ENCODE results near the gene PAEP. TPM values are rescaled to one million over a fixed set of nuclear protein-coding genes. Genes with fewer than 3 reads are reported as not detected.

PAEP gene
- total and polyA plus RNA-seq, 3 donors from 2014 or later, result 2.5 TPM; not detected in 2

DNA sequence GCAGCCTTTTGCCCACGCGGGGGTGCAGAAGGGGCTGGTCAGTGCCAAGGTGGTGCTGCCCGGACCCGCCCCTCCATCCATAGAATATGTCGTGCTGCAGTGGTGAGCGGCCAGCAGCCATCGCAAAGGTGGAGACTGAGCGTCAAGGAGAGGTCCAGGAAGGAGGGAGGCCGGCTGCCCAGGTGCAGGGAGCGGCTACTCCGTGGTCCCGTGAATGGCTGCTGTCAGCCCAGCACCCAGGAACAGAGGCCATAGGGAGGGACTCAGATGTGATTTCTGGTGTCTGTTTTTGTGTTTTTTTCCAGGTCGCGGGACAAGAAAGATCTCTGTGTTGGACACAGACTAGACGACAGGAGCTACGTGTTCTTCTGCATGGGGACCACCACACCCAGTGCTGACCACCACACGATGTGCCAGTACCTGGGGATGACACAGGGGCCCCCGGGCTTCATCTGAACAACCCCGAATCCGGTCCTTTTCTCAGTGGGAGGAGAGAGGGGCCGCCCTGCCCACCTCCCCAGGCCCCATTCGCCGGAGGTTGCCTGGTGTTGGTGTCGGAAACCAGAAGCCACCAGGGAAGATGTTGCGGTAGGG lies 29.0 kb downstream of the PAEP start:
- intact Hi-C loops (cut with DNase I; ENCODE audit: low total_unique reads), result no loop called here
- H3K36me3 ChIP-seq (ENCODE audit: low read depth, missing control alignments), result no peaks in the 10 kb centered on the region
- no peaks in the 10 kb centered on the region for H3K9me3 ChIP-seq
- H3K27ac ChIP-seq, result no peak overlapping the region
- H3K4me3 ChIP-seq, result no peak overlapping the region
- WGBS, 2 donors, result 83 to 88% methylated on average over 24 to 25 of the region's 25 CpGs
- DNase-seq, result peak; percentile 4
- no peaks in the 10 kb centered on the region for H3K27me3 ChIP-seq
- TF ChIP-seq POLR2A (IDR thresholded peaks at IDR 0.05), result no peak
- TF ChIP-seq, protein P1, sequence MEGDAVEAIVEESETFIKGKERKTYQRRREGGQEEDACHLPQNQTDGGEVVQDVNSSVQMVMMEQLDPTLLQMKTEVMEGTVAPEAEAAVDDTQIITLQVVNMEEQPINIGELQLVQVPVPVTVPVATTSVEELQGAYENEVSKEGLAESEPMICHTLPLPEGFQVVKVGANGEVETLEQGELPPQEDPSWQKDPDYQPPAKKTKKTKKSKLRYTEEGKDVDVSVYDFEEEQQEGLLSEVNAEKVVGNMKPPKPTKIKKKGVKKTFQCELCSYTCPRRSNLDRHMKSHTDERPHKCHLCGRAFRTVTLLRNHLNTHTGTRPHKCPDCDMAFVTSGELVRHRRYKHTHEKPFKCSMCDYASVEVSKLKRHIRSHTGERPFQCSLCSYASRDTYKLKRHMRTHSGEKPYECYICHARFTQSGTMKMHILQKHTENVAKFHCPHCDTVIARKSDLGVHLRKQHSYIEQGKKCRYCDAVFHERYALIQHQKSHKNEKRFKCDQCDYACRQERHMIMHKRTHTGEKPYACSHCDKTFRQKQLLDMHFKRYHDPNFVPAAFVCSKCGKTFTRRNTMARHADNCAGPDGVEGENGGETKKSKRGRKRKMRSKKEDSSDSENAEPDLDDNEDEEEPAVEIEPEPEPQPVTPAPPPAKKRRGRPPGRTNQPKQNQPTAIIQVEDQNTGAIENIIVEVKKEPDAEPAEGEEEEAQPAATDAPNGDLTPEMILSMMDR (IDR thresholded peaks at IDR 0.05), result no peak
- H3K4me1 ChIP-seq, result no peaks in the 10 kb centered on the region

DNA sequence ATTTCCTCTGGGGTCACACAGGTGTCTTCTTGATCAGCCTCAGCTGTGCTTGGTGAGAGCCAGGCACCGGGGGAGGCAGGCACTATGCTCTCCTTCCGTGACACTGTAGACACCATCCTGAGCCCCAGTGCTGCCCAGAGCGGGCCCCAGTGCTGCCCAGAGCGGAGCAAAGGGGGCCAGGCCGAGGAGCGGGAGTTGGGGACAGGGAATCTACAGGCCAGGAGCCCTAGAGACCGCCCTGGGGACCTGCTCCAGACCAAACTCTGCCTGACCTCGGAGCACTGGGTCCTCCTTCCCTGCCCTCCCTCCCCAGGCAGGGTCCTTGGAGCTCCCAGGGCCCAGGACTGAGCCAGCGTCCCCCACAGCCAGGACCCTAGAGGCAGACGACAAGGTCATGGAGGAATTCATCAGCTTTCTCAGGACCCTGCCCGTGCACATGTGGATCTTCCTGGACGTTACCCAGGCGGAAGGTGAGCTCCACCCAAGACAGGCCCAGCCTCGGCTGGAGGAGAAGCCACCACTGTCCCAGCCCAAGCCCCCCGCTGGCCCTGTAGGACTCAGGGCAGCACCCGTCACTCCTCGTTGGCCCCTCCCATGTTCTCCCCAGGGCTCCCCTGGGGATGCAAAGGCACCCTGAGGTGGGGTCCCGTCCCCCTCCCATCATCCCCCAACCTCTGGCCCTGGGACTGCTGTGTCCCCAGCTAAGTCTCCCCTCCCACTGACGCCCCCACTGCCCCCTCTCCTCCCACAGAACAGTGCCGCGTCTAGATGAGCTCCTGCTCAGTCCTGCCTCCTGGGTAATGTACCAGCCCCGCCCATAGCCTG lies 30.2 kb downstream of the PAEP start:
- Histone ChIP-seq H3K27ac (no peak overlapping the region), H3K36me3 (ENCODE audit: low read depth, missing control alignments) (no peaks in the 10 kb centered on the region), H3K9me3 (no peaks in the 10 kb centered on the region), H3K4me3 (no peak overlapping the region), H3K4me1 (no peaks in the 10 kb centered on the region), H3K27me3 (no peaks in the 10 kb centered on the region)
- intact Hi-C loops (cut with DNase I; ENCODE audit: low total_unique reads), result no loop called here
- WGBS, 2 donors, result 68 to 88% methylated on average over 5 to 22 of the region's 22 CpGs
- DNase-seq, result peak; percentile 9
- no peak for TF ChIP-seq POLR2A (IDR thresholded peaks at IDR 0.05)
- TF ChIP-seq, protein P1 (IDR thresholded peaks at IDR 0.05), result no peak

DNA sequence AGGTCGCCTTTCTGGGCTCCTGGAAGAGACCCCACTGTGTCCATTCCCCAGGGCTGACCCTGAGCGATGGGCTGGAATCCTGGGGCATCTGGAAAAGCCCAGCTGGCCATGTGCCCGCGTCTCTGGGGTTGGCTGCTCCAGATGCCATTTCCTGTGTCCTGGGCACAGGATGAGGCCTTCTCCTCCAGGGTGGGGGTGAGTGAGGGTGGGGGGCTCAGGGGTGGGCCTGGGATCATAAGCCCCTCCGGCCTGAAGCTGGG lies 30.7 kb downstream of the PAEP start:
- intact Hi-C loops (cut with DNase I; ENCODE audit: low total_unique reads), result no loop called here
- no peak overlapping the region for H3K27ac ChIP-seq
- H3K36me3 ChIP-seq (ENCODE audit: low read depth, missing control alignments), result no peaks in the 10 kb centered on the region
- no peaks in the 10 kb centered on the region for H3K27me3 ChIP-seq
- H3K4me3 ChIP-seq, result no peak overlapping the region
- H3K4me1 ChIP-seq, result no peaks in the 10 kb centered on the region
- 91 to 100% methylated on average over 1 to 5 of the region's 5 CpGs for WGBS, 2 donors
- H3K9me3 ChIP-seq, result no peaks in the 10 kb centered on the region
- TF ChIP-seq POLR2A (IDR thresholded peaks at IDR 0.05), result no peak
- TF ChIP-seq, protein P1 (IDR thresholded peaks at IDR 0.05), result no peak
- no peak for DNase-seq

DNA sequence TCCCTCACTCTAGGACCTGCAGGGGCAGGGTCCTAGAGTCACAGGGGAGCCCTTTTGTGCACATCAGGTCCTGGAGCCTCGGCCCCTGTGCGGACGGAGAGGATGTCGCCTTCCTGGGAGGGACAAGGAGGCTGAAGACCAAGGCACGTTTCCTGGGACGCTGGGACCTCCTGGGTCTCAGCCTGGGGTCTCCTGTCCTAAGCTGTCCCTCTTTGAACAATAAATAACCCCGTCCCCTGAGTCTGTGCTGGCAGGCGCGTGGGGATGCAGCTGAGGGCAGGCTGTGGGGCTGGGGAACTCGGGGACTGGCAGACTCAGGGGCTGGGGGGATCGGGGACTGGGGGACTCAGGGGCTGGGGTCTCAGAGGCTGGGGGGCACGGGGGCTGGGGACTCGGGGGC lies 31.1 kb downstream of the PAEP start:
- Histone ChIP-seq H3K4me1 (no peaks in the 10 kb centered on the region), H3K27ac (no peak overlapping the region), H3K27me3 (no peaks in the 10 kb centered on the region), H3K36me3 (ENCODE audit: low read depth, missing control alignments) (no peaks in the 10 kb centered on the region), H3K9me3 (no peaks in the 10 kb centered on the region), H3K4me3 (no peak overlapping the region)
- intact Hi-C loops (cut with DNase I; ENCODE audit: low total_unique reads), result no loop called here
- WGBS, 2 donors, result 88 to 89% methylated on average over 7 to 9 of the region's 13 CpGs
- TF ChIP-seq, protein P1 (IDR thresholded peaks at IDR 0.05), result no peak
- no peak for TF ChIP-seq POLR2A (IDR thresholded peaks at IDR 0.05)
- peak; percentile 8 for DNase-seq

DNA sequence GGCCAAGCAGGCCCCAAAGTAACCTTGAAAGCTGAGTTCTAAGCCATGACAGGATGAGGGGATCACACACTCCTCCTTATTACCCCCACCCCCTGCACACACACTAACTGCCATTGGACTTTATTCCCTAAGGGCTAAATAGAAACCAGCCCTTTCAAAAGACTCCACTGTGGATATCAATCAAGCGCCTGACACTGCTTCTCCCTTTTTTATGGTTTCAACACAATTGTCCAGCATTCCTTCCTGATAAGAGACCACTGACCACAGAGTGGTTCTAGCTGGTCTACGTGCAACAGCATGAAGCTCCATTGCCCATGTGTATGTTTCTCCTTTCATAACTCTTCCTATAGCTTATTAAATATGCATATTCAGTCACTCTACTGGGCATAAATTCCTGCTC lies 34.7 kb downstream of the PAEP start:
- Histone ChIP-seq H3K9me3 (no peaks in the 10 kb centered on the region), H3K36me3 (ENCODE audit: low read depth, missing control alignments) (no peaks in the 10 kb centered on the region), H3K4me1 (no peaks in the 10 kb centered on the region), H3K4me3 (no peak overlapping the region), H3K27me3 (no peaks in the 10 kb centered on the region), H3K27ac (no peak overlapping the region)
- intact Hi-C loops (cut with DNase I; ENCODE audit: low total_unique reads), result no loop called here
- WGBS, 2 donors, result 67 to 77% methylated on average over 2 of the region's 2 CpGs
- TF ChIP-seq, protein P1 (IDR thresholded peaks at IDR 0.05), result no peak
- TF ChIP-seq POLR2A (IDR thresholded peaks at IDR 0.05), result no peak
- DNase-seq, result no peak
